SK-N-SH (cell line): Measurements from ENCODE around the gene FADS3. TPM values are rescaled to one million over a fixed set of nuclear protein-coding genes. Genes with fewer than 3 reads are reported as not detected.

Experiments used
- CTCF ChIA-PET: fragments of 300-600, 350-600 bp; formaldehyde crosslinking; extraction: SDS; loops from one replicate; lab custom pipeline; 2021; lab: Yijun Ruan, JAX
- POLR2A ChIA-PET: fragments of 350-600 bp; sonication (Branson Sonifier 250); formaldehyde crosslinking; extraction: SDS; loops from one replicate; lab custom pipeline; 2020; ENCODE audit warnings: antibody characterized with exemption, inconsistent platforms; lab: Yijun Ruan, JAX
- DNase-seq: peaks from one replicate; pipeline ENCODE4 v3.0.0; 2012
- H2AFZ ChIP-seq: fragments of 200-600 bp; sonication (generic); 2 replicates; pipeline ENCODE4 v1.8.1; 2016; ENCODE audit warnings: antibody characterized with exemption, mild to moderate bottlenecking, low read depth
- H3F3A ChIP-seq: fragments of 200-600 bp; sonication (generic); replicated peaks from 2 replicates; pipeline ENCODE3; 2016; ENCODE audit warnings: antibody characterized with exemption, mild to moderate bottlenecking; ENCODE audit not compliant: insufficient read depth
- H3K27ac ChIP-seq, 2 experiments: fragments of 200-500 bp in 1 of 2; fragments of 200-600 bp in 1 of 2; sonication (Bioruptor generic) in 1 of 2; sonication (generic), shearing (Covaris generic) in 1 of 2; 2 replicates each; pipeline versions ENCODE4 v1.5.1 to v1.6.1; 2014 to 2016; ENCODE audit warnings: low read depth in 2 of 2, inconsistent platforms in 1 of 2, low read length in 1 of 2, mild to moderate bottlenecking in 1 of 2, mixed read lengths in 1 of 2
- H3K27me3 ChIP-seq: fragments of 200-600 bp; sonication (generic), shearing (Covaris generic); 2 replicates; pipeline ENCODE4 v1.6.1; 2016; ENCODE audit warnings: mixed run types; ENCODE audit not compliant: insufficient read depth
- H3K36me3 ChIP-seq, 2 experiments: fragments of 200-500 bp in 1 of 2; fragments of 200-600 bp in 1 of 2; sonication (Bioruptor generic) in 1 of 2; sonication (generic) in 1 of 2; replicated peaks in 1 of 2; 2 replicates each; pipeline versions ENCODE3 to v1.5.1; 2014 to 2016; ENCODE audit warnings: low read length in 1 of 2, mild to moderate bottlenecking in 1 of 2; ENCODE audit not compliant: insufficient read depth in 2 of 2, control insufficient read depth in 1 of 2
- H3K4me1 ChIP-seq, 2 experiments: fragments of 200-500 bp in 1 of 2; fragments of 200-600 bp in 1 of 2; sonication (Bioruptor generic) in 1 of 2; sonication (generic), shearing (Covaris generic) in 1 of 2; 2 replicates each; pipeline versions ENCODE4 v1.5.1 to v1.6.1; 2014 to 2016; ENCODE audit warnings: low read depth in 1 of 2, low read length in 1 of 2, mixed run types in 1 of 2; ENCODE audit not compliant: insufficient read depth in 2 of 2, control insufficient read depth in 1 of 2
- H3K4me2 ChIP-seq: fragments of 200-600 bp; sonication (generic), shearing (Covaris generic); 2 replicates; pipeline ENCODE4 v1.6.1; 2017; ENCODE audit warnings: mixed run types
- H3K4me3 ChIP-seq, 2 experiments: fragments of 200-500 bp in 1 of 2; fragments of 200-600 bp in 1 of 2; sonication (Bioruptor generic) in 1 of 2; sonication (generic), shearing (Covaris generic) in 1 of 2; 2 replicates each; pipeline versions ENCODE4 v1.5.1 to v1.8.1; 2014 to 2016; ENCODE audit warnings: low read depth in 2 of 2, inconsistent platforms in 1 of 2, low read length in 1 of 2, mild to moderate bottlenecking in 1 of 2, mixed read lengths in 1 of 2, moderate library complexity in 1 of 2
- H3K79me2 ChIP-seq: fragments of 200-600 bp; sonication (generic); 2 replicates; pipeline ENCODE4 v1.8.1; 2017; ENCODE audit warnings: mild to moderate bottlenecking; ENCODE audit not compliant: insufficient read depth
- H3K9ac ChIP-seq: fragments of 200-600 bp; sonication (generic); 2 replicates; pipeline ENCODE4 v1.6.1; 2017; ENCODE audit warnings: mixed run types
- H3K9me2 ChIP-seq: fragments of 200-600 bp; sonication (generic); 2 replicates; pipeline ENCODE4 v1.6.1; 2017; ENCODE audit warnings: mixed run types
- H3K9me3 ChIP-seq: fragments of 200-600 bp; sonication (generic); 2 replicates; pipeline ENCODE4 v1.6.1; 2017; ENCODE audit warnings: mixed run types, mild to moderate bottlenecking, moderate library complexity
- H4K20me1 ChIP-seq: fragments of 200-600 bp; sonication (generic); 2 replicates; pipeline ENCODE4 v1.6.1; 2017; ENCODE audit warnings: mild to moderate bottlenecking, mixed run types; ENCODE audit not compliant: insufficient read depth
- EP300 ChIP-seq, 2 experiments: IDR thresholded peaks; 2 replicates each; pipeline versions ENCODE4 v1.4.0 to v1.6.1; 2012; ENCODE audit warnings: borderline replicate concordance in 1 of 2, low read depth in 1 of 2, low read length in 1 of 2
- EZH2phosphoT487 ChIP-seq: fragments of 200-600 bp; sonication (generic); IDR thresholded peaks from 2 replicates; pipeline ENCODE4 v1.6.1; 2017; ENCODE audit warnings: low read depth, mixed run types, mild to moderate bottlenecking, antibody characterized with exemption, moderate library complexity, borderline replicate concordance
- FOXM1 ChIP-seq: IDR thresholded peaks from 2 replicates; pipeline ENCODE4 v1.4.0; 2012; ENCODE audit warnings: low read depth, mild to moderate bottlenecking
- IRF3 ChIP-seq: fragments of 150-350 bp; IDR thresholded peaks from 2 replicates; pipeline ENCODE4 v1.6.1; 2016; ENCODE audit warnings: mild to moderate bottlenecking, low read depth, low read length
- JUND ChIP-seq: IDR thresholded peaks from 2 replicates; pipeline ENCODE4 v1.4.0; 2012
- MAX ChIP-seq: IDR thresholded peaks from 2 replicates; pipeline ENCODE4 v1.4.0; 2012; ENCODE audit warnings: low read depth
- MEF2A ChIP-seq: IDR thresholded peaks from 2 replicates; pipeline ENCODE4 v1.4.0; 2012; ENCODE audit warnings: low read depth, borderline replicate concordance
- NRF1 ChIP-seq: IDR thresholded peaks from 2 replicates; pipeline ENCODE4 v1.6.1; 2012; ENCODE audit warnings: low read depth, mild to moderate bottlenecking, low read length
- PBX3 ChIP-seq: IDR thresholded peaks from 2 replicates; pipeline ENCODE4; 2012
- RCOR1 ChIP-seq: fragments of 150-350 bp; IDR thresholded peaks from 2 replicates; pipeline ENCODE4 v1.6.1; 2017; ENCODE audit warnings: antibody characterized with exemption, low read length
- RFX5 ChIP-seq: IDR thresholded peaks from 2 replicates; pipeline ENCODE4 v1.6.1; 2012; ENCODE audit warnings: mild to moderate bottlenecking, improper control_type of control experiment, low read length
- SIN3A ChIP-seq: IDR thresholded peaks from 2 replicates; pipeline ENCODE4 v1.6.1; 2012; ENCODE audit warnings: low read depth, mild to moderate bottlenecking, low read length, moderate library complexity, borderline replicate concordance
- TAF1 ChIP-seq: IDR thresholded peaks from 2 replicates; pipeline ENCODE4 v1.6.1; 2012; ENCODE audit warnings: low read depth, mild to moderate bottlenecking, low read length, moderate library complexity, borderline replicate concordance
- TCF12 ChIP-seq: IDR thresholded peaks from 2 replicates; pipeline ENCODE4 v1.4.0; 2012
- YY1 ChIP-seq: IDR thresholded peaks from 2 replicates; pipeline ENCODE4 v1.4.0; 2012; ENCODE audit warnings: low read depth, mild to moderate bottlenecking
- WGBS: methylation state at CpG from one replicate; pipeline ENCODE4 v1.1.6; 2017; ENCODE audit warnings: low lambda C conversion rate; 5-methylcytosine and 5-hydroxymethylcytosine counted together
- polyA plus RNA-seq, 3 experiments: library from polyadenylated mRNA; depleted of rRNA; stranded (reverse); fragments of >200 nt; gene quantifications; 2 replicates each; pipeline ENCODE4 v1.2.3, GENCODE V29; 2012
- TF ChIP-seq, protein P1 (sequence below): IDR thresholded peaks from 2 replicates; pipeline ENCODE4 v1.4.0; 2012; ENCODE audit warnings: low read depth, borderline replicate concordance
- TF ChIP-seq, protein P2 (sequence below): IDR thresholded peaks from 2 replicates; pipeline ENCODE4 v1.4.0; 2012; ENCODE audit warnings: low read depth, borderline replicate concordance
- TF ChIP-seq, protein P3 (sequence below): fragments of 200-600 bp; sonication (generic); IDR thresholded peaks from 2 replicates; pipeline ENCODE4 v1.6.1; 2017; ENCODE audit warnings: antibody characterized with exemption, mild to moderate bottlenecking, moderate library complexity

The FADS3 gene
- polyA plus RNA-seq, 1 of the 3 experiments (the other 2 are of a cell fraction) = 93.3 TPM

DNA sequence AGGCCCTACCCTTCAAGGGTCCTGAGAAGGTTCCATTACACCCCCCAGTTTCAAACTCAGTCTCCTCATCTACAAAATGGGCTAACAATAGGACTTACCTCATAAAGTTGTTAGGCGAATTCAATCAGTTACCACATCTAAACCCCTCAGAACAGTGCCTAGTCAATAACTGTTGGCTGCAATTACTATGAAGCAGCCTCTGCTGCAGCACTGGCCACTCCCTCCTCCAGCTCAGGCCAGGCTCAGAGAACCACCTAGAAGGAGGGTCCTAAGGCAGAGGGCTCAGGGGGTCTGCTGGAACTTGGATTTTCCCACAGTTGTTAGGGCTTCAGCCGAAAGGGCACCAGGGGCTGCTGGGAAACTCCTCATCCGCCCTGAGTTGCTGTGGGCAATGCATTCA, 4.7 kb downstream of the FADS3 start:
- WGBS = 100% methylated on average over 1 of the region's 3 CpGs
- CTCF ChIA-PET = interaction anchor here (0.9 to 6.9 kb wide), 4 partner anchors 11 to 221 kb away, joined by 3 to 64 read pairs (median 8); no protein-coding TSS in a partner anchor

DNA sequence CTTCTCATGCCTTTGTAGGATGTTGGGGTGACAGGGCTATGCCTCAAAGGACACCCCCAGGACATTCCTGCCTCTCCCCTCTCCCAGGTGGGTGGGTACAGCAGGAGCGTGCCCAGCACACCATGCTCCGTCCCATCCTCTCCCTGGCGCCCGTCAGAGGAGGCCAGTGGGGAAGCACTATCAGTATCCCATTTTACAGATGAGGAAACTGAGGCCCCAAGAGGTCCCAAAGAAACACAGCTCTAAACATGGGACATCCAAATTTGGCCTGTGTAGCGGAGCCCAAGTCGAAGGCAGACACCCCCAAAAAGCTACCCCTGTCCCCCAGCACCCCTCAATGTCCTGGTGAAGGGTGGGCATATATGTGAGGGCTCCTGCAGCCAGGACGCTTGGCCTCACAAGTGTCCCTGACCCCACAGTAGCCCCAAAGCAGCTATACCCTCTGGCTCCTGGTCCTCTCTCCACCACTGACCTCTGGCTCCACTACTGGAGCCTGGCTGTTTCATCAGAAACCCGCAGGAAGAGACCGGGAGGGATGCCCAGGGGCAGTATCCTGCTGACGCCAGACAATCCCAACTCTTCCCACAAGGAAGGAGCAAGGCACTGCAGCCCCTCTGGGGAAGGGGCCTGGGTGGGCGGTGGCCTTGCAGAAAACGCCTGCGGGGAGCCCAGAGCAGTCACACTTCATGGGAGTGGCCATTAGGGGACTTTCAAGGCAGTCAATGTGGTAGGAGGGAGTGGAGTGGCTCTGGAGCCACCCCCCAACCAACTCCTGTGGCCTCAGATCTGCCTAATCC, 5.4 kb downstream of the FADS3 start:
- TF ChIP-seq YY1 (no peak), RFX5 (no peak), PBX3 (no peak), SIN3A (no peak), FOXM1 (no peak), TCF12 (no peak), EP300 (IDR thresholded peaks at IDR 0.05; ENCODE audit: borderline replicate concordance in 1 of 2, low read depth in 1 of 2, low read length in 1 of 2) (no peak), MAX (no peak), NRF1 (no peak), EZH2phosphoT487 (no peak), JUND (no peak), TAF1 (no peak), RCOR1 (no peak)
- TF ChIP-seq, protein P1, sequence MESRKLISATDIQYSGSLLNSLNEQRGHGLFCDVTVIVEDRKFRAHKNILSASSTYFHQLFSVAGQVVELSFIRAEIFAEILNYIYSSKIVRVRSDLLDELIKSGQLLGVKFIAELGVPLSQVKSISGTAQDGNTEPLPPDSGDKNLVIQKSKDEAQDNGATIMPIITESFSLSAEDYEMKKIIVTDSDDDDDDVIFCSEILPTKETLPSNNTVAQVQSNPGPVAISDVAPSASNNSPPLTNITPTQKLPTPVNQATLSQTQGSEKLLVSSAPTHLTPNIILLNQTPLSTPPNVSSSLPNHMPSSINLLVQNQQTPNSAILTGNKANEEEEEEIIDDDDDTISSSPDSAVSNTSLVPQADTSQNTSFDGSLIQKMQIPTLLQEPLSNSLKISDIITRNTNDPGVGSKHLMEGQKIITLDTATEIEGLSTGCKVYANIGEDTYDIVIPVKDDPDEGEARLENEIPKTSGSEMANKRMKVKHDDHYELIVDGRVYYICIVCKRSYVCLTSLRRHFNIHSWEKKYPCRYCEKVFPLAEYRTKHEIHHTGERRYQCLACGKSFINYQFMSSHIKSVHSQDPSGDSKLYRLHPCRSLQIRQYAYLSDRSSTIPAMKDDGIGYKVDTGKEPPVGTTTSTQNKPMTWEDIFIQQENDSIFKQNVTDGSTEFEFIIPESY = no peak
- TF ChIP-seq, protein P2, sequence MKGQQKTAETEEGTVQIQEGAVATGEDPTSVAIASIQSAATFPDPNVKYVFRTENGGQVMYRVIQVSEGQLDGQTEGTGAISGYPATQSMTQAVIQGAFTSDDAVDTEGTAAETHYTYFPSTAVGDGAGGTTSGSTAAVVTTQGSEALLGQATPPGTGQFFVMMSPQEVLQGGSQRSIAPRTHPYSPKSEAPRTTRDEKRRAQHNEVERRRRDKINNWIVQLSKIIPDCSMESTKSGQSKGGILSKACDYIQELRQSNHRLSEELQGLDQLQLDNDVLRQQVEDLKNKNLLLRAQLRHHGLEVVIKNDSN = no peak
- TF ChIP-seq, protein P3, sequence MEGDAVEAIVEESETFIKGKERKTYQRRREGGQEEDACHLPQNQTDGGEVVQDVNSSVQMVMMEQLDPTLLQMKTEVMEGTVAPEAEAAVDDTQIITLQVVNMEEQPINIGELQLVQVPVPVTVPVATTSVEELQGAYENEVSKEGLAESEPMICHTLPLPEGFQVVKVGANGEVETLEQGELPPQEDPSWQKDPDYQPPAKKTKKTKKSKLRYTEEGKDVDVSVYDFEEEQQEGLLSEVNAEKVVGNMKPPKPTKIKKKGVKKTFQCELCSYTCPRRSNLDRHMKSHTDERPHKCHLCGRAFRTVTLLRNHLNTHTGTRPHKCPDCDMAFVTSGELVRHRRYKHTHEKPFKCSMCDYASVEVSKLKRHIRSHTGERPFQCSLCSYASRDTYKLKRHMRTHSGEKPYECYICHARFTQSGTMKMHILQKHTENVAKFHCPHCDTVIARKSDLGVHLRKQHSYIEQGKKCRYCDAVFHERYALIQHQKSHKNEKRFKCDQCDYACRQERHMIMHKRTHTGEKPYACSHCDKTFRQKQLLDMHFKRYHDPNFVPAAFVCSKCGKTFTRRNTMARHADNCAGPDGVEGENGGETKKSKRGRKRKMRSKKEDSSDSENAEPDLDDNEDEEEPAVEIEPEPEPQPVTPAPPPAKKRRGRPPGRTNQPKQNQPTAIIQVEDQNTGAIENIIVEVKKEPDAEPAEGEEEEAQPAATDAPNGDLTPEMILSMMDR = no peak
- POLR2A ChIA-PET = no interaction called here
- no peak overlapping the region for H2AFZ ChIP-seq
- CTCF ChIA-PET = interaction anchor here (1.1 to 6.9 kb wide), 8 partner anchors 10 to 222 kb away, joined by 4 to 64 read pairs (median 9); no protein-coding TSS in a partner anchor
- no peak for DNase-seq
- H3K4me1 ChIP-seq = peaks cover 11 to 14% of the 10 kb centered on the region in 2 experiments; a peak in 3 of 4 replicates
- no peaks in the 10 kb centered on the region for H3K36me3 ChIP-seq
- no peak overlapping the region for H3K9ac ChIP-seq
- H3K4me3 ChIP-seq = no peak overlapping the region
- peaks cover 12% of the 10 kb centered on the region for H3F3A ChIP-seq
- no peak overlapping the region for H3K4me2 ChIP-seq
- H3K79me2 ChIP-seq = peaks cover 47% of the 10 kb centered on the region
- no peaks in the 10 kb centered on the region for H3K9me2 ChIP-seq
- no peaks in the 10 kb centered on the region for H3K9me3 ChIP-seq
- H3K27ac ChIP-seq = no peak overlapping the region
- 94% methylated on average over 10 of the region's 13 CpGs for WGBS
- no peaks in the 10 kb centered on the region for H3K27me3 ChIP-seq
- H4K20me1 ChIP-seq = peaks cover 7% of the 10 kb centered on the region; the same call in 1 of the 2 replicates

More for the DNA sequence above, 4.7 kb downstream of the FADS3 start:
- Histone ChIP-seq H3F3A (peaks cover 12% of the 10 kb centered on the region), H3K4me3 (no peak overlapping the region; a peak in 1 of 4 replicates), H3K36me3 (no peaks in the 10 kb centered on the region), H3K4me2 (no peak overlapping the region), H2AFZ (no peak overlapping the region), H4K20me1 (peaks cover 4% of the 10 kb centered on the region; the same call in 1 of the 2 replicates), H3K9me3 (no peaks in the 10 kb centered on the region), H3K79me2 (peaks cover 47% of the 10 kb centered on the region), H3K27me3 (no peaks in the 10 kb centered on the region), H3K9me2 (no peaks in the 10 kb centered on the region), H3K27ac (no peak overlapping the region), H3K4me1 (peaks cover 8 to 14% of the 10 kb centered on the region in 2 experiments; a peak in 3 of 4 replicates), H3K9ac (no peak overlapping the region)
- DNase-seq = no peak
- TF ChIP-seq IRF3 (no peak), MEF2A (no peak), TCF12 (no peak)
- POLR2A ChIA-PET = no interaction called here
